GM06990 (cell line): Measurements from ENCODE around the gene FRAS1.

Experiments used
- DNase-seq: peaks from one replicate; pipeline ENCODE4 v3.0.0-alpha.2; 2011; ENCODE audit not compliant: insufficient read length; ENCODE audit errors: extremely low read depth
- H3K27me3 ChIP-seq: replicated peaks from 2 replicates; pipeline ENCODE4 v1.6.0; 2011; ENCODE audit warnings: low read length; ENCODE audit not compliant: control insufficient read depth, insufficient read depth
- H3K36me3 ChIP-seq: 2 replicates; pipeline ENCODE4 v1.5.1; 2011; ENCODE audit warnings: low read length; ENCODE audit not compliant: control insufficient read depth, insufficient read depth
- H3K4me3 ChIP-seq: replicated peaks from 2 replicates; pipeline ENCODE4 v1.5.1; 2011; ENCODE audit warnings: low read depth, mild to moderate bottlenecking, control low read depth, low read length
- TF ChIP-seq, protein P1 (sequence below): IDR thresholded peaks from 2 replicates; pipeline ENCODE4 v1.5.1; 2011; ENCODE audit warnings: low read length, control low read depth, mild to moderate bottlenecking, inconsistent platforms; ENCODE audit not compliant: insufficient read depth, poor library complexity, severe bottlenecking

Gene FRAS1

DNA sequence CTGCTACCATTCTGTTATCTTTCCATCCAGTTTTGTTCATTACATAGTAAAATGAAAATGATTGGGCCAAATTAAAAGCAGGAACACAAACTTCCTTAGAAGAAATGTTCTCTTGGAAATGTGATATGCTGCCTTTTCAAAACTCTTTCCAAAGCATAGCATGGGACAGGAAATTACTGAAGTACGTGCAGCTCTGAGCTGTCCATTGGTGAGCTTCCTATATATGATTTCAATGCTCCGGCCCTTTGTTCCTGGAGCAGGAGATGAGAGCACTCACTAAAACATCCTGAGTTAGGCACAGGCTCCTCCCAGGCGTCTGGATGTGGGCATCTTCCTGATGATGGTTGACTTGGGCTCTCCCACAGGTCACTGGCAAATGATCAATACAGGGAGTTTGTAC lies 461.4 kb downstream of the FRAS1 start:
- H3K36me3 ChIP-seq: no peaks in the 10 kb centered on the region
- no peak for DNase-seq

DNA sequence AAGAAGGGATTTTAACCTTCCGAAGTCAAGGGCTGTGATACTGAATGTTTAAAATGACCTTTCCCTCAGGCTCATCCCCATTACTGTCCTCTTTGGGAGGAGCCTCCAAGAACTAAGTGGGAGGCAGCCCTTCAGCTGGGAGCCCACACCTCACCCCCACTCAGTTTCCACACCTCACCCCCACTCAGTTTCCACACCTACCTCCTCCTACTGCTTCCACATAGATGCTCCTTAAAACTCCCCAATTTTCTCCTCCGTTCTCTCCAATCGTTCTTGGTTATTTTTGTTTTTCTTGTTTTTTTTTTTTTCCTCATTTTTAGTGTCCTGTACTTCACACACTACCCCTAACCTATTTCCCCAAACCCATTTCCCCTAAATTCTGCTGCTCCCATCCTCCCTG lies 462.8 kb downstream of the FRAS1 start:
- no peak for DNase-seq
- Histone ChIP-seq H3K36me3 (no peaks in the 10 kb centered on the region), H3K27me3 (no peaks in the 10 kb centered on the region; the same call in 1 of the 2 replicates), H3K4me3 (no peak overlapping the region)
- TF ChIP-seq, protein P1, sequence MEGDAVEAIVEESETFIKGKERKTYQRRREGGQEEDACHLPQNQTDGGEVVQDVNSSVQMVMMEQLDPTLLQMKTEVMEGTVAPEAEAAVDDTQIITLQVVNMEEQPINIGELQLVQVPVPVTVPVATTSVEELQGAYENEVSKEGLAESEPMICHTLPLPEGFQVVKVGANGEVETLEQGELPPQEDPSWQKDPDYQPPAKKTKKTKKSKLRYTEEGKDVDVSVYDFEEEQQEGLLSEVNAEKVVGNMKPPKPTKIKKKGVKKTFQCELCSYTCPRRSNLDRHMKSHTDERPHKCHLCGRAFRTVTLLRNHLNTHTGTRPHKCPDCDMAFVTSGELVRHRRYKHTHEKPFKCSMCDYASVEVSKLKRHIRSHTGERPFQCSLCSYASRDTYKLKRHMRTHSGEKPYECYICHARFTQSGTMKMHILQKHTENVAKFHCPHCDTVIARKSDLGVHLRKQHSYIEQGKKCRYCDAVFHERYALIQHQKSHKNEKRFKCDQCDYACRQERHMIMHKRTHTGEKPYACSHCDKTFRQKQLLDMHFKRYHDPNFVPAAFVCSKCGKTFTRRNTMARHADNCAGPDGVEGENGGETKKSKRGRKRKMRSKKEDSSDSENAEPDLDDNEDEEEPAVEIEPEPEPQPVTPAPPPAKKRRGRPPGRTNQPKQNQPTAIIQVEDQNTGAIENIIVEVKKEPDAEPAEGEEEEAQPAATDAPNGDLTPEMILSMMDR: no peak

More for the DNA sequence above, 461.4 kb downstream of the FRAS1 start:
- no peak overlapping the region for H3K4me3 ChIP-seq
- no peaks in the 10 kb centered on the region; the same call in none of the 2 replicates for H3K27me3 ChIP-seq
- TF ChIP-seq, protein P1: no peak

DNA sequence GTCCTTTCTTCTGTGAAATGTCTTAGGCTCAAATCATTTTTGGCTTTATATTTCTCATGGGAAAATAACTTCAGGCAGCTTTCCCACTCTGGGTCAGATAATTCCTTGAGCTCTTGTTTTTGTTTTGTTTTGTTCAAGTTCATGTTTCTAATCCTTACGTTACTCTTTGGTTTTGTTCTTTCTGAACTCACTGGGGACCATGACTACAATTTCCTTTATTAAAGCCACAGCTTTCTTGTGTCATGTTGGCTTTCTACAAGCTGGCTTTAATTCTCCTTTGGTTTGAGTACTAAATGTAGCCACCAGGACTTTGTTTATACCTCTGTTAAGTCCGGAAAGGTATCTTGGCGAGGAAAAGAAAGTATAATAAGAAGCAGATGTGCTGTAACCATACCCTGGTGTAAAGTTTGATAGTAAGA lies 463.7 kb downstream of the FRAS1 start:
- H3K36me3 ChIP-seq: no peaks in the 10 kb centered on the region
- TF ChIP-seq, protein P1: no peak

DNA sequence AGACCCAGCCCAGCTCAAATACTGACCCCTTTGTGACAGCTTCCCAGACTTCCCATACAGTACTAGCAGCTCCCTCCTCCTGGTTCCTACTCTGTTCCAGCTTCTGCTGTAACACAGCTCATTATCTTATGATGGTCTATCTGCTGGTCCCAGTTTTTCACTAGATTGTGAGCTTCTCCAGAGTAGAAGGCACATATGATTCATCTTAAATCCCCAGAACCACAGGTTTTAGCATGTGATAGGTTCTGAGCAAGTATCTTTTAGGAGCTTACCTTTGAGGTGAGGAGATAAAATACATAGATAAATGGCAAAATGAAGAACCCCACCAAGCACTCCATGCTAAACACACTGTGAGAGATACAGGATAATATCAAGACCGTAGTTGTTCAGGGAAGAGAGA lies 466.9 kb downstream of the FRAS1 start:
- H3K4me3 ChIP-seq: no peak overlapping the region
- no peaks in the 10 kb centered on the region for H3K36me3 ChIP-seq

More for the DNA sequence above, 463.7 kb downstream of the FRAS1 start:
- Histone ChIP-seq H3K27me3 (no peaks in the 10 kb centered on the region; the same call in 1 of the 2 replicates), H3K4me3 (no peak overlapping the region)
- no peak for DNase-seq

DNA sequence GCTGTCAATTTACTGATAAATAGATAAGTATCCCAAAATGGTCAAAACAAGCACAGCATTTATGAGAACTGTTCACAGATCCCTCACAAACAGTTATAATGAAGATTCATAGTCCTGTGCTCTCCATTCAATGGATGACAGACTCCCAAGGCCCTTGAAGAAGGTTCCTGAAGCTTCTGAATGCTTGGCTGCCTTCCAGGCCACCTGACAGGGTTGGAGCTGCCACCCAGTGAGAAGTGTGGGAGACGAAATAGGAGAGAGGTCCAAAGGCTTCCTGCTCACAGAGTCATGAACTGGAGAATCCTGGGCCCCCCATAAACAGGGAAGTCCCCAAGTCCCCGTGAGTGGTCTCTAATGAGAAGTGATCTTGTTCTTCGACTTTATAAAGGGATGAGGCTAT lies 468.4 kb downstream of the FRAS1 start:
- DNase-seq: no peak
- TF ChIP-seq, protein P1: no peak
- no peaks in the 10 kb centered on the region for H3K36me3 ChIP-seq
- H3K4me3 ChIP-seq: no peak overlapping the region
- no peaks in the 10 kb centered on the region; the same call in none of the 2 replicates for H3K27me3 ChIP-seq

More for the DNA sequence above, 466.9 kb downstream of the FRAS1 start:
- TF ChIP-seq, protein P1: no peak
- H3K27me3 ChIP-seq: no peaks in the 10 kb centered on the region; the same call in none of the 2 replicates
- no peak for DNase-seq

DNA sequence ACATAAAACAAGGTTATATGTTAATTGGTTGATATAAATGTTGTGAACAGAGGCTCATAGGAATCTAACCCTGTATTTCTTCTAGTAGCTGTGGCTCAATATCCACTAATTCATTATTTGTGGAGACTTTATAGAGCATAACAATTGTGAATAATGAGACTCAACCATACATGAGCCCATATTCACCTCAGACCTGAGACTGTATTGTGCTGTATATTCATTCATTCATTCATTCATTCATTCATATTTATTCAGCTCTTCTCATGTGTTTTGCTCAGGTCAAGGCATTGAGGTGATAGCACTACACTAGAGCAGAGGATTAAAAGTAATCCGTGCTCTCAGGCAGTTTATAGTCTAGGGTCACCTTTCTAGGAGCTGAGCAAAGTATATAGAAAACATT lies 470.0 kb downstream of the FRAS1 start:
- Histone ChIP-seq H3K4me3 (no peak overlapping the region), H3K36me3 (no peaks in the 10 kb centered on the region), H3K27me3 (no peaks in the 10 kb centered on the region; the same call in none of the 2 replicates)
- DNase-seq: no peak
- TF ChIP-seq, protein P1: no peak
